ENCODE results near the gene AHSP.
"Not testable (repeated sequence)": the region's sequence is repeated elsewhere in the genome, so short reads cannot be mapped to it uniquely, and the experiment has no call there.

Gene AHSP

DNA sequence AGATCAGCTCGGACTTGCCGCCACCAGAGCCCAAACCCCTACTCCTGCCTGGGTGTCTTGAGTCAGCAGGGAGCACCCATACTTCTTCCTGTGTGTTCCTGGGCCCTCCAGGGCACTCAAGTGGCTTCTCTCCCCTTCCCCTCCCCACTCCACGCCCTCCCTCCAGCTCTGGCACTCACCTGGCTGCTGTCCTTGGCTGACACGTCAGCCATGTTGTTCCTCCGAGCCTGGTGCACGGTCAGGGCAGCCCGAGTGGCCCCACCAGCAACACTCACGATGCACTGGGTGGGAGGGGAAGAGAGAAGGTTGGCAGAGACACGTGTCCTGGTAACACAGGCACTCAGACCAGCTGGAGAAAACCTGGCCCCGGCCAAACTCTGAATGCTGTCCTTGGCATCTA is 31.0 kb upstream of the AHSP start:
- no peak for DNase-seq (ENCODE audit: low spot score)
- ChIA-PET POLR2A (ENCODE audit: low non-redundant PET) (no interaction called here), CTCF (interaction anchor here (0.6 kb wide), 1 partner anchor 13 kb away, joined by 5 read pairs; no protein-coding TSS in a partner anchor)
- TF ChIP-seq CTCF (conservative IDR thresholded peaks at IDR 0.05; ENCODE audit: low read depth) = no peak
- H3K27ac ChIP-seq = no peak overlapping the region

- ChIA-PET POLR2A (ENCODE audit: low non-redundant PET) (no interaction called here), CTCF (no interaction called here)
- no peak for DNase-seq (ENCODE audit: low spot score)
Measured at GRCh38 chr16:31498493-31498892, 29.2 kb upstream of the AHSP start.

DNA sequence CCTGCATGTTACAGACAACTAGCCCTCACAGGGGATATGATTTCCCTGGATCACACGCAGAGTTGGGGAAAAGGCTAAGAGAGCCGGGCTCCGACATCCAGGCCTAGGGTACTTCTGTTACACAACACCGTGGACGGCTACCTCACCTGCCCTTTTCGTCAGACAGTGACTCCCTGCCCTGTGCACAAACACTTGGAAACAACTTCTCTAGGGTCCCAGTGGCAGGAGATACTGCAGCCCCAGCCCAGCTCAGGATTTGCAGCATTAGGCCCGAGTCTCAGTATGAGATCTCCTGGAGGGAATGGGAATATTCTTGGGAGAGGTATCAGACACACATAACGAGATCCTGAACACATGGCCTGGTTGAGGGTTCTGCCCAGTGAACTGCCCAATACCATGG is 27.8 kb upstream of the AHSP start:
- CTCF ChIA-PET = interaction anchor here (0.6 kb wide), 1 partner anchor 162 kb away, joined by 3 read pairs; no protein-coding TSS in a partner anchor
- H3K27ac ChIP-seq = no peak overlapping the region
- POLR2A ChIA-PET (ENCODE audit: low non-redundant PET) = no interaction called here
- no peak for TF ChIP-seq CTCF (conservative IDR thresholded peaks at IDR 0.05; ENCODE audit: low read depth)
- DNase-seq (ENCODE audit: low spot score) = no peak

More at GRCh38 chr16:31498493-31498892, 29.2 kb upstream of the AHSP start:
- TF ChIP-seq CTCF (conservative IDR thresholded peaks at IDR 0.05; ENCODE audit: low read depth) = no peak
- no peak overlapping the region for H3K27ac ChIP-seq

DNA sequence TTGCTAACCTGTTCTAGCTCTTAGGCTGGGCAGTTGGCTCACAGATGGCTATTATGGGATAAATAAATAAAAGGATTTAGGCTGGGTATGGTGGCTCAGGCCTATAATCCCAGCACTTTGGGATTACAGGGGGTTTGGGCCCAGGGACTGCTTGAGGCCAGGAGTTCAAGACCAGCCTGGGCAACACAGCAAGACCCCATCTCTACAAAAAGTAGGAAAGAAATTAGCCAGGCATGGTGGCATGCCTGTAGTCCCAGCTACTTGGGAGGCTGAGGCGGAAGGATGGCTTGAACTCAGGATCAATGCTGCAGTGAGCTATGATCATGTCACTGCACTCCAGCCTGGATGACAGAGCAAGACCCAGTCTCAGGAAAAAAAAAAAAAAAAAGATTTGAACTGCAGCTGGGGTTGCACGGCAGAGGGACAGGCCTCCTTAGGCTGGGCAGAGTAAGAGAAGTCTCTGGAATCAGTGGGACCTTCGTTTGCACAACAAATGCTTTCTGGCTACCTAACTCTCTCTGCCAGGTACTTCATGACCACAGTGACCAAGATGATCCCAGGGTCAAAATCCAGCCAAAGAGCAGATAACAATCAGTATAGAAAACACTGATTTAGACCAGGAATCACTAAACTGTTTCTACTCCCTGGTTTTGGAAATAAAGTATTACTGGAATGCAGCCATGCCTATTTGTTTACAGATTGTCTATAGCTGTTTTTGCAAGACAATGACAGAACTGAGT is 26.3 kb upstream of the AHSP start:
- POLR2A ChIA-PET (ENCODE audit: low non-redundant PET) = no interaction called here
- CTCF ChIA-PET = no interaction called here
- no peak for DNase-seq (ENCODE audit: low spot score)
- H3K27ac ChIP-seq = no peak overlapping the region
- no peak for TF ChIP-seq CTCF (conservative IDR thresholded peaks at IDR 0.05; ENCODE audit: low read depth)

- POLR2A ChIA-PET (ENCODE audit: low non-redundant PET) = no interaction called here
- DNase-seq (ENCODE audit: low spot score) = no peak
- H3K27ac ChIP-seq = no peak overlapping the region
- TF ChIP-seq CTCF (conservative IDR thresholded peaks at IDR 0.05; ENCODE audit: low read depth) = no peak
- CTCF ChIA-PET = no interaction called here
Measured at GRCh38 chr16:31501966-31502348, 25.7 kb upstream of the AHSP start.

DNA sequence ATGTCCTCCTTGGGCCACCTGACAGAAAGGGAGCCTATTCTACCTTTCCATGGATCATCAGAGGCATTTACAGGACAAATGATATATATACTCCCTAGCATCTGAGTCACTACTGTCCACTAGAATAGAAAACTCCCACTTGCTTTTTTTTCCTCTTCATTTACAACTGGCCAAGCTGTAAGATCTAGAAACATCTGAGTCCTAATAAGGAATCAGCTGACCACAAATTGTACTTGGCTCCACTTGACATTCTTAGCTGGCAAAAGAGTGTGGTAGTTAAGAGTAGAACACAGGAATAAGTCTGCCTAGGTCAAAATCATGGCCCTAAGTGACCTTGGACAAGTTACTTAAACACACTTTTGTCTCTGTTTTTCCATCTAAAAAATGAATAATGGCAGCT is 24.7 kb upstream of the AHSP start:
- no peak for TF ChIP-seq CTCF (conservative IDR thresholded peaks at IDR 0.05; ENCODE audit: low read depth)
- DNase-seq (ENCODE audit: low spot score) = no peak
- no peak overlapping the region for H3K27ac ChIP-seq
- CTCF ChIA-PET = no interaction called here
- POLR2A ChIA-PET (ENCODE audit: low non-redundant PET) = no interaction called here

- POLR2A ChIA-PET (ENCODE audit: low non-redundant PET); DNase-seq (ENCODE audit: low spot score); H3K27ac ChIP-seq; CTCF ChIA-PET: not testable (repeated sequence)
Measured at GRCh38 chr16:31503555-31503954, 24.1 kb upstream of the AHSP start.
